Measurements from ENCODE around the gene PARD3B.

- TF ChIP-seq CTCF (IDR thresholded peaks at IDR 0.05) (no peak), POLR2A (IDR thresholded peaks at IDR 0.05) (no peak)
These were observed 792.9 kb downstream of the PARD3B start for GRCh38 chr2:205338156-205338555.
